ENCODE data around the gene CD247. TPM values are rescaled to one million over a fixed set of nuclear protein-coding genes. Genes with fewer than 3 reads are reported as not detected.
A peak's percentile ranks its signal among the peaks of the same experiment; 100 is the strongest.

The CD247 gene
- total and polyA plus RNA-seq, 9 of the 15 experiments (the other 6 are each of a cell fraction or from before 2014, with no cell fraction given): 0.08 to 0.42 (median 0.28) TPM; not detected in 5

GRCh38 chr1:167491586-167492461 lies 26.5 kb downstream of the CD247 start:
- no peak overlapping the region for H3K27ac ChIP-seq (ENCODE audit: extremely low read depth, low read depth, low read length)
- TF ChIP-seq TOE1 (IDR thresholded peaks at IDR 0.05; ENCODE audit: borderline replicate concordance) (no peak), TOE1 (CRISPR knock-in tag; IDR thresholded peaks at IDR 0.05; ENCODE audit: borderline replicate concordance, low read depth) (no peak), PKNOX1 (IDR thresholded peaks at IDR 0.05) (peak; percentile 15; the same call in 1 of the 2 replicates), CEBPB (tag; IDR thresholded peaks at IDR 0.05) (peak; percentile 100), CREBBP (IDR thresholded peaks at IDR 0.05; ENCODE audit: low read depth, low read length) (no peak), ADNP (tag; IDR thresholded peaks at IDR 0.05) (no peak), L3MBTL2 (IDR thresholded peaks at IDR 0.05) (peak; percentile 80), ZNF583 (CRISPR knock-in tag; IDR thresholded peaks at IDR 0.05) (no peak), HOMEZ (CRISPR knock-in tag; IDR thresholded peaks at IDR 0.05) (no peak)
- TF ChIP-seq, protein P1, sequence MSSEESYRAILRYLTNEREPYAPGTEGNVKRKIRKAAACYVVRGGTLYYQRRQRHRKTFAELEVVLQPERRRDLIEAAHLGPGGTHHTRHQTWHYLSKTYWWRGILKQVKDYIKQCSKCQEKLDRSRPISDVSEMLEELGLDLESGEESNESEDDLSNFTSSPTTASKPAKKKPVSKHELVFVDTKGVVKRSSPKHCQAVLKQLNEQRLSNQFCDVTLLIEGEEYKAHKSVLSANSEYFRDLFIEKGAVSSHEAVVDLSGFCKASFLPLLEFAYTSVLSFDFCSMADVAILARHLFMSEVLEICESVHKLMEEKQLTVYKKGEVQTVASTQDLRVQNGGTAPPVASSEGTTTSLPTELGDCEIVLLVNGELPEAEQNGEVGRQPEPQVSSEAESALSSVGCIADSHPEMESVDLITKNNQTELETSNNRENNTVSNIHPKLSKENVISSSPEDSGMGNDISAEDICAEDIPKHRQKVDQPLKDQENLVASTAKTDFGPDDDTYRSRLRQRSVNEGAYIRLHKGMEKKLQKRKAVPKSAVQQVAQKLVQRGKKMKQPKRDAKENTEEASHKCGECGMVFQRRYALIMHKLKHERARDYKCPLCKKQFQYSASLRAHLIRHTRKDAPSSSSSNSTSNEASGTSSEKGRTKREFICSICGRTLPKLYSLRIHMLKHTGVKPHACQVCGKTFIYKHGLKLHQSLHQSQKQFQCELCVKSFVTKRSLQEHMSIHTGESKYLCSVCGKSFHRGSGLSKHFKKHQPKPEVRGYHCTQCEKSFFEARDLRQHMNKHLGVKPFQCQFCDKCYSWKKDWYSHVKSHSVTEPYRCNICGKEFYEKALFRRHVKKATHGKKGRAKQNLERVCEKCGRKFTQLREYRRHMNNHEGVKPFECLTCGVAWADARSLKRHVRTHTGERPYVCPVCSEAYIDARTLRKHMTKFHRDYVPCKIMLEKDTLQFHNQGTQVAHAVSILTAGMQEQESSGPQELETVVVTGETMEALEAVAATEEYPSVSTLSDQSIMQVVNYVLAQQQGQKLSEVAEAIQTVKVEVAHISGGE (CRISPR knock-in tag; IDR thresholded peaks at IDR 0.05): 0 out of 6 replicates have a peak, but pooled peaks of 1 of the 3 experiments have one; percentile 28
- TF ChIP-seq, protein P2, sequence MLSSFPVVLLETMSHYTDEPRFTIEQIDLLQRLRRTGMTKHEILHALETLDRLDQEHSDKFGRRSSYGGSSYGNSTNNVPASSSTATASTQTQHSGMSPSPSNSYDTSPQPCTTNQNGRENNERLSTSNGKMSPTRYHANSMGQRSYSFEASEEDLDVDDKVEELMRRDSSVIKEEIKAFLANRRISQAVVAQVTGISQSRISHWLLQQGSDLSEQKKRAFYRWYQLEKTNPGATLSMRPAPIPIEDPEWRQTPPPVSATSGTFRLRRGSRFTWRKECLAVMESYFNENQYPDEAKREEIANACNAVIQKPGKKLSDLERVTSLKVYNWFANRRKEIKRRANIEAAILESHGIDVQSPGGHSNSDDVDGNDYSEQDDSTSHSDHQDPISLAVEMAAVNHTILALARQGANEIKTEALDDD (IDR thresholded peaks at IDR 0.05): peak; percentile 27; the same call in 1 of the 2 replicates

More at GRCh38 chr1:167491586-167492461, 26.5 kb downstream of the CD247 start:
- peaks cover 0 to 5% of the 10 kb centered on the region in 2 experiments; a peak in 3 of 5 replicates for H3K4me1 ChIP-seq (replicated peaks in 1 of 2; ENCODE audit: control insufficient read depth in 2 of 2, insufficient read depth in 2 of 2, low read length in 2 of 2)
- no peaks in the 10 kb centered on the region for H3K36me3 ChIP-seq (ENCODE audit: control insufficient read depth, insufficient read depth, low read length)
- in situ Hi-C loops (cut with MboI) (no loop called here), intact Hi-C loops (cut with micrococcal nuclease) (loop anchor here (2.0 kb wide), 1 partner anchor 33 kb away; no protein-coding TSS in a partner anchor)
- CTCF ChIA-PET (ENCODE audit: low intra/inter-chr PET ratio): no interaction called here
- 0 out of 2 replicates have a peak, but pooled peaks cover 3% of the 10 kb centered on the region for H4K20me1 ChIP-seq (replicated peaks; ENCODE audit: control insufficient read depth, insufficient read depth, low read length)
- no peak for FAIRE-seq
- peak; percentile 85 for ATAC-seq
- no peak overlapping the region for H3K4me3 ChIP-seq
- H3K79me2 ChIP-seq (ENCODE audit: control insufficient read depth, insufficient read depth, low read length): no peaks in the 10 kb centered on the region
- POLR2A ChIA-PET: interaction anchor here (0.5 kb wide), 1 partner anchor 159 kb away, joined by 4 read pairs; no protein-coding TSS in a partner anchor
- BruUV-seq (replicated peaks): no TSS peak
- peaks cover 30 to 37% of the 10 kb centered on the region in 2 experiments for H3K27me3 ChIP-seq (ENCODE audit: control insufficient read depth in 2 of 2, insufficient read depth in 2 of 2, low read length in 2 of 2)
- H3K4me2 ChIP-seq (ENCODE audit: insufficient read depth, low read length): peak overlapping the region; percentile 35
- H2AFZ ChIP-seq (ENCODE audit: low read depth, low read length): peak overlapping the region; percentile 58; the same call in 1 of the 2 replicates
- peak in 2 of 4 experiments; percentile 52 to 62 for DNase-seq (ENCODE audit: extremely low read depth in 1 of 4, low spot score in 3 of 4)
- H3K9me1 ChIP-seq (ENCODE audit: control insufficient read depth, insufficient read depth, low read length): no peaks in the 10 kb centered on the region
- 31% methylated on average over 12 of the region's 12 CpGs for WGBS (ENCODE audit: insufficient coverage, low coverage, missing lambda C conversion rate)
- H3K9me3 ChIP-seq (replicated peaks; ENCODE audit: control insufficient read depth, insufficient read depth, low read depth, low read length): no peaks in the 10 kb centered on the region
- no peak overlapping the region for H3K9ac ChIP-seq (ENCODE audit: insufficient read depth in 1 of 2, low read depth in 2 of 2, low read length in 2 of 2)
